ENCODE data around the gene EVI2A. TPM values are rescaled to one million over a fixed set of nuclear protein-coding genes. Genes with fewer than 3 reads are reported as not detected.
A peak's percentile ranks its signal among the peaks of the same experiment; 100 is the strongest.

Gene EVI2A
- total and polyA plus RNA-seq, 9 of the 15 experiments (the other 6 are each of a cell fraction or from before 2014, with no cell fraction given), result 0.06 to 0.37 (median 0.15) TPM; not detected in 3

DNA sequence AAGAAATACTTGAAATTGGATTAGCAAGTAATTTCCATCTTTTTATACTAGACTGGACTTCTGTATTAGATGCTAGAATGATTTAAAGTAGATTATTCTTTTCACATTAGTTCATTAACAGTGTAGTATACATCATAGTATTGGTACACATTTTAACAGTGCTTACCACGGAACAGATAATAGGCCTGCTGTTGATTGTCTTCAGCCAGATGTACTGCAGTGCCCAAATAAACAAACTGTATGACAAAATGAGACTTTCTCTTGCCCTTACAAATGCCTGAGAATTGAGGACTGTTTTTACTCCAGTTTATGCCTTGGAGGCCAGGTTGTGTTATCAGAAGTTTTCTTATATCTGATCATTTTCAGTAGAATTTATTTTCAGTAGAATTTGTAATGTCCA is 631 bp downstream of the EVI2A start:
- FAIRE-seq, result peak; percentile 23
- ChIA-PET CTCF (ENCODE audit: low intra/inter-chr PET ratio) (no interaction called here), POLR2A (no interaction called here)
- ATAC-seq, result no peak
- Histone ChIP-seq H3K9me1 (ENCODE audit: control insufficient read depth, insufficient read depth, low read length) (no peaks in the 10 kb centered on the region), H3K4me2 (ENCODE audit: insufficient read depth, low read length) (no peak overlapping the region), H3K36me3 (ENCODE audit: control insufficient read depth, insufficient read depth, low read length) (peaks cover 5% of the 10 kb centered on the region; the same call in 2 of the 3 replicates), H3K9ac (ENCODE audit: insufficient read depth in 1 of 2, low read depth in 2 of 2, low read length in 2 of 2) (no peak overlapping the region), H3K4me3 (no peak overlapping the region), H3K4me1 (replicated peaks in 1 of 2; ENCODE audit: control insufficient read depth in 2 of 2, insufficient read depth in 2 of 2, low read length in 2 of 2) (peaks cover 0 to 14% of the 10 kb centered on the region in 2 experiments; a peak in 3 of 5 replicates), H3K9me3 (replicated peaks; ENCODE audit: control insufficient read depth, insufficient read depth, low read depth, low read length) (no peaks in the 10 kb centered on the region), H4K20me1 (replicated peaks; ENCODE audit: control insufficient read depth, insufficient read depth, low read length) (no peaks in the 10 kb centered on the region), H3K79me2 (ENCODE audit: control insufficient read depth, insufficient read depth, low read length) (no peaks in the 10 kb centered on the region), H2AFZ (ENCODE audit: low read depth, low read length) (no peak overlapping the region), H3K27ac (ENCODE audit: extremely low read depth, low read depth, low read length) (no peak overlapping the region), H3K27me3 (ENCODE audit: control insufficient read depth in 2 of 2, insufficient read depth in 2 of 2, low read length in 2 of 2) (no peaks in the 10 kb centered on the region)
- WGBS (ENCODE audit: insufficient coverage, low coverage, missing lambda C conversion rate), result 32% methylated on average over 1 of the region's 1 CpG
- intact Hi-C loops (cut with micrococcal nuclease), result no loop called here
- in situ Hi-C loops (cut with MboI), result no loop called here
- TF ChIP-seq MCM2 (IDR thresholded peaks at IDR 0.05; ENCODE audit: low read depth), result no peak
- TF ChIP-seq PHF8 (IDR thresholded peaks at IDR 0.05; ENCODE audit: borderline replicate concordance, low read length), result no peak
- no peak for TF ChIP-seq ZNF143 (CRISPR knock-in tag; IDR thresholded peaks at IDR 0.05)
- no peak for TF ChIP-seq SIX5 (IDR thresholded peaks at IDR 0.05; ENCODE audit: borderline replicate concordance in 1 of 2, insufficient read depth in 1 of 2, low read depth in 1 of 2, low read length in 2 of 2)
- no peak for TF ChIP-seq MTA1 (IDR thresholded peaks at IDR 0.05; ENCODE audit: borderline replicate concordance)
- no peak for TF ChIP-seq ELK1 (CRISPR knock-in tag; IDR thresholded peaks at IDR 0.05)
- TF ChIP-seq ELF2 (CRISPR knock-in tag; IDR thresholded peaks at IDR 0.05), result no peak
- TF ChIP-seq STAT5A (IDR thresholded peaks at IDR 0.05; ENCODE audit: borderline replicate concordance, low read length), result no peak
- TF ChIP-seq SRSF1 (IDR thresholded peaks at IDR 0.05; ENCODE audit: low read depth, low read length), result no peak
- TF ChIP-seq DPF2 (IDR thresholded peaks at IDR 0.05), result no peak
- no peak for TF ChIP-seq HMG20B (CRISPR knock-in tag; IDR thresholded peaks at IDR 0.05)
- no peak for TF ChIP-seq HMGN3 (IDR thresholded peaks at IDR 0.05; ENCODE audit: borderline replicate concordance, extremely low read depth, insufficient read length, low read depth, low read length)
- TF ChIP-seq, protein P1, sequence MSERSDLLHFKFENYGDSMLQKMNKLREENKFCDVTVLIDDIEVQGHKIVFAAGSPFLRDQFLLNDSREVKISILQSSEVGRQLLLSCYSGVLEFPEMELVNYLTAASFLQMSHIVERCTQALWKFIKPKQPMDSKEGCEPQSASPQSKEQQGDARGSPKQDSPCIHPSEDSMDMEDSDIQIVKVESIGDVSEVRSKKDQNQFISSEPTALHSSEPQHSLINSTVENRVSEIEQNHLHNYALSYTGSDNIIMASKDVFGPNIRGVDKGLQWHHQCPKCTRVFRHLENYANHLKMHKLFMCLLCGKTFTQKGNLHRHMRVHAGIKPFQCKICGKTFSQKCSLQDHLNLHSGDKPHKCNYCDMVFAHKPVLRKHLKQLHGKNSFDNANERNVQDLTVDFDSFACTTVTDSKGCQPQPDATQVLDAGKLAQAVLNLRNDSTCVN (CRISPR knock-in tag; IDR thresholded peaks at IDR 0.05), result no peak
- TF ChIP-seq IRF2 (CRISPR knock-in tag; IDR thresholded peaks at IDR 0.05), result no peak
- BruUV-seq (replicated peaks), result no TSS peak
- no peak for DNase-seq (ENCODE audit: extremely low read depth in 1 of 4, low spot score in 3 of 4)
